ENCODE results near the gene NTM.

Gene NTM

GRCh38 chr11:131510662-131511061 lies 140.2 kb downstream of the NTM start:
- DNase-seq, result no peak

DNA sequence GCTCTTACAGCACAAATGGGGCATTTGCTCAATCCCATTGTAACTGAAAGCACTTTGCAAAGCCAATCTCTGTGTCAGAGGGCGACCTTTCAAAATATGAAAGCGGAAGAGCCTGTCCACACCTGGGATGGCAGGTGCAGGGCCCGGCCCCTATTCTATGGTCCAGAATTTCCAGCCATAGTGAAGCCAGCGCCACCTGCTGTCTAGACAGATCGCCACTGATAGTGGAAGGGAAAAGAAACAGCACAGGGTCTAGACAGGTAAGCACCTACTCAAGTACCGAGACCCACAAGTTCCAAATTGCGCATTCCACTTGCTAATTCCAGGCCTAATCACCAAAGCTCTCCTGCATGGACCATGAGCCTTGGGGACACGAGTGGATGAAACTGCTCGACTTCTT lies 141.4 kb downstream of the NTM start:
- no peak for DNase-seq

GRCh38 chr11:131512228-131512627 lies 141.8 kb downstream of the NTM start:
- no peak for DNase-seq

DNA sequence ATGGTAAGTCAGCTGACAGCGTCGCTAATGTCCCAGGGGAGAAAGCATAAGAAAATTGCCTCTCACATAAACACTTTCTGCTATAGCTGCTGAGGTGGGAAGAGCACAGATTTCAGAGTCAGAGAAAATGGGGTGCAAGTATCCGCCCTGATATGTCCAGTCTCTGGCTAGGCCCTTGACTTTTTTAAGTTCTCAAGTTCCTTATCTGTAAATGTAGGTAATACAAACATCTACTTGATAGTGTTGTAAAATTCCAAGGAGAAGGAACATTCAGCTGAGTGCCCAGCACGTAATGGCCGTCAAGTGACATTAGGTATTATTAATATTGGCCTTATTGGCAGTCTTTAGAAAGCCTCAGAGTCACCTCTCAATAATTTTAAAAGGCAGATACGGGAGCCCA lies 143.6 kb downstream of the NTM start:
- no peak for DNase-seq

- no peak for DNase-seq
Observed at GRCh38 chr11:131518305-131518838, 148.0 kb downstream of the NTM start.

DNA sequence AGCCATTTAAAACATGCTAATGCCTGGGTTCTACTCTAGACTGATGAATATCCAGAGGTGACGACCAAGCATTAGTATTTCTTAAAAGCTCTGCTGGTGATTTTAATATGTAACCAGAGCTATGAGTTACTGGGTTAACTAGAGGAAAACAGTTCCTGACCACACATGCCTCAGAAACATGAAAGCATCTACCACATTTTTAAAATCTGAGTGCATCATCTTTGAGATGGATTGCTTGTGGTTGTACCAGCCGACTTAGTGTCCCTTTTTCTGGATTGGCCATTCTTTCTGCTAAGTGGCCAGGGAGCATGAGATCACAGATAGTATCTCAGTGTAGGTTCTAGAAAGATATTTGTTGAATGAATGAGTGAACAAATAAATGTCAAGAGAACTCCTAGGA lies 152.4 kb downstream of the NTM start:
- DNase-seq, result no peak

GRCh38 chr11:131530407-131530806 lies 160.0 kb downstream of the NTM start:
- DNase-seq, result no peak

DNA sequence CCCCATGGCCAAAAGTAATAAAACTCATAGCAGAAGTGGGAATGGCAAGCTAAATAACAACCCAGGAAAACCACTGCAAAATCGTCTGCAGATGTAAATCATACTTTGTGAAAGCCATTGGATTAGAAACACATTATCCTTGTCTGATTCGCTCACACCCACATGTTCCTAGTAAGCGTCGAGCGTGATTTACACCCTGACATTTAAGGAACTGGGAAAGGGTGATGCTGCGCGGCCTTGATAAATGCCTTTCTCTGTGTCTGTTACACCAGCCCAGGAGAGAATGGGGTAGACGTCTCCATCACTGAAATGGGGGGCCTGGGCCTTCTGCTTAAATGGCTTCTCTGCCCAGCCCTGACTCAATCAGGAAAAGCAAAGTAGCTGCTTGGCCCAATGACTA lies 162.7 kb downstream of the NTM start:
- no peak for DNase-seq

- DNase-seq, result no peak
Observed at GRCh38 chr11:131533998-131534397, 163.6 kb downstream of the NTM start.

- DNase-seq, result no peak
Observed at GRCh38 chr11:131534611-131535010, 164.2 kb downstream of the NTM start.

DNA sequence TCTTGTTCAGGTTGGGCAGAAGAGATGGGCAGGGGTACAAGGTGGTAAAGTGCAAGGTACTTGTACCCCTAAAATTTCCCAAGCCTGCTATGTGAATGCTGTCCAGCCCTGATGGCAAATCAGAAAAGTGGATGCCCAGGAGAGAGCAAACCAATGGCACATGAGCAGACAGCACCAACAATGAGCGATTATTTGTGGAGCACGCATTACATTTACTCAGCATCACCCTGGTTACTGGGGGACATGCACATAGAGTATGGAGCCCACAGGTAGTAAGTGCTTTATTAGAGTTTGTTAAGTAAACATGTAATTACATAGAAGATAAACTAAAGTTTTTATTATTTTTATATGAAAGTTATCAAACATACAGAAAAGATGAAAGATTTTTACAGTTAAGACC lies 165.7 kb downstream of the NTM start:
- DNase-seq, result no peak

- no peak for DNase-seq
Observed at GRCh38 chr11:131537196-131537595, 166.8 kb downstream of the NTM start.

DNA sequence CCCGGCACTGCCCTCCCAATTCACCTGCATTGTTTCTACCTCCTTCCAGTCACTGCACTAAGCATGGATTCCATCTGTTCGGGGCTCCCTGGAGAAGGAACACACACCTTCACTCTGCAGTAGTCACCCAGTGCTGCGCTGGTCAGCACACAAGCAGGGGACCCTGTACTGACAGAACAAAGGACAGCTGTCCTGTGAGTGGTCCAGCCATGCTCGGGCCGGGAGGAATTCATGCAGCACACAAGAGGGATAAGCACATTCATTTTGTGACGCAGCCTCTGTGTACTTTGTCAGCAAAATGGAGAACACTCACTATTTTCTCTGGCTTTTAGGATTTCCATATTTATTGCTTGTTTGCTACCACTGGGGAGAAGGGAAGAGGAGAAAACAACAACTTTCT lies 167.3 kb downstream of the NTM start:
- no peak for DNase-seq

DNA sequence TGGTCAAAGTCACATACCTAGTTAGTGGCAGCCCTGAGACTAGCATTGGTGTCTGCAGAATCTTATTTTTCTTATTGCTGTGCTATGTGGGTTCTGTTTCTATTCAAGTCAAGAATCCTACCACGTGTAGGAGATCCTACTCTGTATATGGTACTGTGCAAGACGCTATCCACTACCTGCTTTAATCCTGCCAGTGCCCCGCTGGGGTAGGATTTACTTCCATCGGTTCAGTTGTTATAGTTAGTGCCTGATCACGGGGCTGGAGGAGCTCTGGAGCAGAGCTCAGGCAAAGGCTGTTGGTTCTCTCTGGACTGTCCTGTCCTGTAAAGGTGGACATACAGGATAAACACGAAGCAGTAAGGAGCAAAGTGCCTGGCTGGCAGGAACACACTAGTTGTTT lies 167.9 kb downstream of the NTM start:
- no peak for DNase-seq

DNA sequence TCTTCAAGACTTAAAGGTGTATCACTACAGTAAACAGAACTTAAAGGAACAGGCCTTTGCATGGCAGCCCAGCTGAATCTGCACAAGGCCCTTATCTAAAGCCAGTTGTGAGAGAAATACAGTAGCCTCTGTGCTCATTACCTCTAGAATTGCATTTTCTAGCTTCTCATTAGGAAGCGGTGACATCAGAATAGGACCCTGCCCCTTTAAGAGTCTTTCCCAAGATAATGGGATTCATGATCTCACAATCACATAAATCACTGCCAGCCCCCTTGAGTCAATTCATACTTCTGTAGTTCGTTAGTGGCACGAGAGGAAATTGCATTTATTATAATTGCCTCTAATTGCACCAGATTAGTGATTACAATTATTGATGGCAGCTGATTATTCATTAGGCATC lies 170.3 kb downstream of the NTM start:
- DNase-seq, result no peak

DNA sequence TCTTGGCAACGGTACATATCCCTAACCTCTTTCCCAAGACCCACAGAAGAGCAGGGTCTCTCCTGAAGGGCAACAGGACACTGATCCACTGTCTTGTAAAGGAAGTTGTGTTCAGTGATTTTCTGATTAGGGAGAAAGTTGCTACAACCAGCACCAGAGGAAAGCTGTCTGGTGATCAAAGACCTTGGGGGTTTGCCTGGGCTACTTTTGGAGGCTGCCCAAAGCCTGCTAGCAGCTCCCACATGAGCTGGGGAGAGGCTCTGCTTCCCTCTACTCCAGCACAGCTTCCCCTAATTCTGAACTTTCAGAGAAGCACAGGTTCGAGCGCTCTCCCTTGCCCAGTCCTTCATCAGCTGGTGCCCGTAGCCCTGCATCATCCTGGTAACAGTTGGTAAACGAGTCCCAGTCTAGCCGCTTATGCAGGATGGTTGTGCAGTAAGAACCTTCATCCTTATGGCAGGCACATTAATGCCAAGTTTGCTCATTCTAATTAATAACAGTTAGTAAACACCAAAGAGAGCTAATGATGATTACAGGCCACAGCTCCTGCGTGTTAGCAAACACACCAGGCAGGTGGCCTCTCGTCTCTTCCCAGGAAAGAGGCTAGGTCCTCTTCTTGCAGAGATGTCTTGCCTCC lies 173.1 kb downstream of the NTM start:
- DNase-seq, result no peak

DNA sequence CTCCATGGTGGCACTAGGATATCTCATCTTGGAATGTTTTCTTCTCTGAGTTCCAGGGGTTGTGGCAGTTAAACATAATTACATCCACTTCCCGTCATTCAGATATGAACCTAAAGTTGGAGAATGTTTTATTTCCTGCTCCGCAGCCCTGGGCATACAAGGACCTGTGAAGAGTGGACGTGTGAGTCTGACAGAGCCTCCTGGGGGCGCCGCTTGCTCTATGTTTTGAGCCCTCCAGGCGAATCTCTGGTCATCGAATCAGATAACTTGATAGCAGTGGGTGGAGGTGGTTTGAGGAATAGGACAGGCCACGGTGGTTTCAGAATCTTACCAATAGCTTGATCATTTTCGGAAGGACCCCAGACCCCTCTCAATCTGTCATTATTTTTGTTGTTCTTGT lies 174.2 kb downstream of the NTM start:
- DNase-seq, result no peak

DNA sequence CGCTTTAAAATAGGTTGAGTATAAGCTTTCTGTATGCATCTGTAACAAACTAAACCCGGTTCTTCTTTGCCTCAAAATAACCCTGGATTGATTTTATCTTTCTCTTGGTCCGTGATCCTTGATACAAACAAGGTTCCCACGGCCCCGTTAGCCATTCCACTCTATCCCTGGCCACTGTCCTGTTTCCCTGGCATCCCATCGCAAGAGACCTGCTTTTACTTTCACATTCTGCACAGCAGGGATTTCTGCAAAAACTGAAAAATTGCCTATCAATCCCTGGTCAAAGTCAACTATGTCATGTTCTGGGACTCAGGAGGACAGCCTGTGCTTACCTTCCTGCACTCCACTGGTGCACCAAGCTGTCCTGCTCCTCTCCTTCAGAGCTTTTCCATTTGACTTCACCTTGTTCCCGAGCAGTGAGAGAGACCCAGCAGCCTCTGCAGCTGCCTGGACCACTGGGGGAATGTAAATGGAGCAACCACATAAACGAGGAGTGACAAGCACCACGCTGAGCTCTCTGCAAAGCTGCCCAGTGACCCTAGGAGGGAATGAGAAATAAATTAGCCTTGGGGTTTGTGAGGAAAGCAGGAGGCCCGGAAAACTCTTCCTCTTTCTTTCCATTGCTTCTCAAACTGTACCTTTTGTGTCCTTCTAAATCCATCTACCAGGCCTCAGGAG lies 175.9 kb downstream of the NTM start:
- DNase-seq, result no peak

GRCh38 chr11:131549099-131549498 lies 178.7 kb downstream of the NTM start:
- no peak for DNase-seq

DNA sequence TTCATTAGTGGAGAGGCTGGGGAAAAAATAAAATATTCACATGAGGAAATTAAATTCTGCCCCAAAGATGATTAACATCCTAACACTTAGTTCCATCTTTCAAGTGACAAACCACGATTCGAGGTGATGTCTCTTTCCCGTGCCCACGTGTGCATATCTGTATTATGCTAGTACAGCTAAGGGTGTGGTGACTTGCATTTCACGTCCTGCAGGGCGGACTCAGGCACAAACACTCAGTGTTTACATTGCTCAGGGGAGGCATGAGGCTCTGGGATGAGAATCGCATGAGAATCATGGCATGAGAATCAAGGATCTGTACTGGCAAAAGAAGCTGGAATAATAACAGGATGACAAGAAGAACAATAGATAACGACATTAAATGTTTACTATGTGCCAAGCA lies 179.4 kb downstream of the NTM start:
- DNase-seq, result no peak

GRCh38 chr11:131560287-131560686 lies 189.9 kb downstream of the NTM start:
- no peak for DNase-seq

DNA sequence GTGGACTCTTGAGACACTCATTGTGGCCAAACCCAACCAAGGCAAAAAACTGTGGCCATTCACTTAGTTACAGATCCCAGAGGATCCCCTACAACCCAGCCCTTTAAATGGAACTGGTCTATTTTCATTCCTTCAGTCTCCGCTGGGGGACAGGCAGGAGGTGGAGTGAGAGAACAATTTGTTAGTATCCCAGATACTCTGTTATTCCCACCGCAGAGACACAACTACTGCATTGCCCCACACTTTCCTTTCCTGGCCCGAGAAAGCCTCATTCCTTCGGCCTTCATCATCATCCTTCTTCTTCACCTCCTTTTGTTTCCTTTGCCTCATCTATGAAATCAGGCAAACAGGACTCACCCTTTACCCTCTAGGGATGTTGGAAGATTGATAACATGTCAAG lies 191.1 kb downstream of the NTM start:
- DNase-seq, result no peak

DNA sequence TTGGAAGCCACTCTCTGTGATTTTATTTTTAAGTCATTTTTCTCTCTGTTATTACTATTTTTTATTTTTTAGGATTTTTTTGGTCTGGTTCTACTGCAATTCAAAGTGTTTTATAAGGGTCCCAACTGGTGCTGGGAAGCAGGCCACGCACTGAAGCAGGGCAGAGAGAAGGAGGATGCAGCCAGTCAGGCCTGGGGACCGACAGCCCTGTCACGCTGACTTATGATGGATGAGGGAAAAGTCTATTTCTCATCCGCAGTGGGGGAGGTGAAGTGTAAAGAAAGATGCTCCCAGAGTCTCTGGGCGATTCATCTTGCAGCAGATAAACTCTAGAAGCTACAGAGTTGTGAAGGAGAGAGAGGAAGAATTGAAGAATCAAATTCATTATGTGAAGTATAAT lies 191.6 kb downstream of the NTM start:
- no peak for DNase-seq

GRCh38 chr11:131568318-131568717 lies 197.9 kb downstream of the NTM start:
- DNase-seq, result no peak

- DNase-seq, result no peak
Observed at GRCh38 chr11:131571571-131571970, 201.2 kb downstream of the NTM start.
